Keratinocyte (primary cell): ENCODE measurements around the gene RFTN1.

ENCODE experiments used
- CTCF ChIP-seq, 3 experiments: IDR thresholded peaks in 1 of 3; conservative IDR thresholded peaks in 1 of 3; optimal IDR thresholded peaks in 1 of 3; 2 replicates in 2 of 3; 3 replicates in 1 of 3; pipeline versions ENCODE3 to v1.5.1; 2011; ENCODE audit warnings: low read length in 3 of 3, mild to moderate bottlenecking in 3 of 3, moderate library complexity in 2 of 3, control low read depth in 1 of 3, inconsistent platforms in 1 of 3; ENCODE audit not compliant: insufficient read depth in 2 of 3; ENCODE audit errors: extremely low read depth in 1 of 3
- EZH2 ChIP-seq: IDR thresholded peaks from one replicate; pipeline ENCODE4 v1.6.1; 2012; ENCODE audit warnings: inconsistent platforms, mild to moderate bottlenecking, low read length, moderate library complexity

GRCh38 chr3:16280671-16281070, 232.8 kb downstream of the RFTN1 start:
- TF ChIP-seq CTCF (optimal IDR thresholded peaks at IDR 0.05 in 1 of 3, IDR thresholded peaks at IDR 0.05 in 1 of 3, conservative IDR thresholded peaks at IDR 0.05 in 1 of 3; ENCODE audit: extremely low read depth in 1 of 3, insufficient read depth in 2 of 3, low read length in 3 of 3) (no peak), EZH2 (no peak)
